Liver (tissue), 9 donors: ENCODE results near the gene KDM6A. TPM values are rescaled to one million over a fixed set of nuclear protein-coding genes. Genes with fewer than 3 reads are reported as not detected.

ENCODE experiments used
- DNase-seq: peaks from one replicate; pipeline ENCODE4 v3.0.0-alpha.2; 2017; ENCODE audit warnings: low spot score
- H3K27ac ChIP-seq, 2 donors: one replicate each; pipeline ENCODE4 v1.7.0; 2013; ENCODE audit warnings: inconsistent platforms in 2 of 2, low read length in 2 of 2, control low read depth in 1 of 2, low read depth in 1 of 2, mild to moderate bottlenecking in 1 of 2
- H3K27me3 ChIP-seq, 4 donors: one replicate each; pipeline versions ENCODE4 v1.6.1 to v1.7.0; 2013; ENCODE audit warnings: low read length in 3 of 4, inconsistent platforms in 1 of 4, mild to moderate bottlenecking in 1 of 4, moderate library complexity in 1 of 4; ENCODE audit not compliant: control insufficient read depth in 4 of 4, insufficient read depth in 4 of 4
- H3K36me3 ChIP-seq, 4 donors: one replicate each; pipeline versions ENCODE4 v1.6.1 to v1.7.0; 2013; ENCODE audit warnings: low read length in 3 of 4, mild to moderate bottlenecking in 3 of 4, low read depth in 1 of 4, moderate library complexity in 1 of 4; ENCODE audit not compliant: control insufficient read depth in 4 of 4, insufficient read depth in 3 of 4
- H3K4me1 ChIP-seq, 4 donors: one replicate each; pipeline versions ENCODE4 v1.6.1 to v1.7.0; 2013; ENCODE audit warnings: low read length in 3 of 4, mild to moderate bottlenecking in 3 of 4, moderate library complexity in 1 of 4; ENCODE audit not compliant: control insufficient read depth in 4 of 4, insufficient read depth in 4 of 4
- H3K4me3 ChIP-seq, 3 donors: one replicate each; pipeline versions ENCODE4 v1.6.1 to v1.7.0; 2013; ENCODE audit warnings: low read length in 3 of 3, control low read depth in 1 of 3, low read depth in 1 of 3, mild to moderate bottlenecking in 1 of 3
- H3K9ac ChIP-seq, 2 donors: one replicate each; pipeline ENCODE4 v1.7.0; 2013; ENCODE audit warnings: low read length in 2 of 2, mild to moderate bottlenecking in 2 of 2, moderate library complexity in 2 of 2, control low read depth in 1 of 2, low read depth in 1 of 2
- H3K9me3 ChIP-seq, 4 donors: one replicate each; pipeline versions ENCODE4 v1.6.1 to v1.7.0; 2013; ENCODE audit warnings: low read length in 3 of 4; ENCODE audit not compliant: control insufficient read depth in 4 of 4
- ATF3 ChIP-seq: IDR thresholded peaks from 2 replicates; pipeline ENCODE4 v1.6.1; 2016; ENCODE audit warnings: antibody characterized with exemption
- EGR1 ChIP-seq, 2 donors: IDR thresholded peaks; 2 replicates each; pipeline ENCODE4 v1.6.1; 2016 to 2018; ENCODE audit warnings: antibody characterized with exemption in 2 of 2, low read depth in 2 of 2
- FOXA1 ChIP-seq: IDR thresholded peaks from 2 replicates; pipeline ENCODE4 v1.6.1; 2016; ENCODE audit warnings: antibody characterized with exemption
- FOXA2 ChIP-seq: IDR thresholded peaks from 2 replicates; pipeline ENCODE4 v1.6.1; 2016; ENCODE audit warnings: antibody characterized with exemption
- GABPA ChIP-seq, 2 donors: IDR thresholded peaks in 1 of 2; conservative IDR thresholded peaks in 1 of 2; 2 replicates each; pipeline ENCODE4 v1.6.1; 2016; ENCODE audit warnings: antibody characterized with exemption in 2 of 2, mild to moderate bottlenecking in 1 of 2, moderate library complexity in 1 of 2
- HNF4A ChIP-seq, 2 donors: conservative IDR thresholded peaks; 2 replicates each; pipeline ENCODE4 v1.6.1; 2016; ENCODE audit warnings: antibody characterized with exemption in 2 of 2, mild to moderate bottlenecking in 2 of 2
- HNF4G ChIP-seq: IDR thresholded peaks from 2 replicates; pipeline ENCODE4 v1.6.1; 2016; ENCODE audit warnings: antibody characterized with exemption
- NR2F2 ChIP-seq: IDR thresholded peaks from 2 replicates; pipeline ENCODE4 v1.6.1; 2016; ENCODE audit warnings: antibody characterized with exemption
- RAD21 ChIP-seq, 2 donors: IDR thresholded peaks; 2 replicates each; pipeline ENCODE4 v1.6.1; 2016; ENCODE audit warnings: antibody characterized with exemption in 2 of 2, mild to moderate bottlenecking in 2 of 2
- RXRA ChIP-seq, 2 donors: IDR thresholded peaks; 2 replicates each; pipeline ENCODE4 v1.6.1; 2017 to 2018; ENCODE audit warnings: antibody characterized with exemption in 2 of 2, mild to moderate bottlenecking in 1 of 2
- SP1 ChIP-seq: IDR thresholded peaks from 2 replicates; pipeline ENCODE4 v1.6.1; 2018; ENCODE audit warnings: antibody characterized with exemption, mild to moderate bottlenecking
- TAF1 ChIP-seq: conservative IDR thresholded peaks from 2 replicates; pipeline ENCODE4 v1.6.1; 2016; ENCODE audit warnings: antibody characterized with exemption, mild to moderate bottlenecking
- WGBS: extraction: QIAGEN DNeasy Blood & Tissue Kit; methylation state at CpG from one replicate; pipeline ENCODE4 v1.1.7; 2013; 5-methylcytosine and 5-hydroxymethylcytosine counted together
- polyA plus RNA-seq, 2 donors: library from polyadenylated mRNA; stranded (reverse) in 1 of 2; unstranded in 1 of 2; fragments of 200-250 nt in 1 of 2; fragments of >200 nt in 1 of 2; fragmentation: Nextera tagmentation in 1 of 2; extraction: Ambion mirVana in 1 of 2; gene quantifications; one replicate each; pipeline versions ENCODE4 v1.2.1 to v1.2.3, GENCODE V29; 2013 to 2015
- total RNA-seq, 2 donors: library from RNA; depleted of rRNA; stranded (reverse); fragments of >200 nt; gene quantifications; one replicate each; pipeline ENCODE4 v1.2.3, GENCODE V29; 2014
- TF ChIP-seq, protein P1 (sequence below): IDR thresholded peaks from 2 replicates; pipeline ENCODE4 v1.6.1; 2016; ENCODE audit warnings: antibody characterized with exemption, mild to moderate bottlenecking
- TF ChIP-seq, protein P2 (sequence below): fragments of 150-350 bp; IDR thresholded peaks from 2 replicates; pipeline ENCODE4 v1.5.1; 2017; ENCODE audit warnings: improper control_type of control experiment, low read depth, low read length; ENCODE audit not compliant: missing input control
- donor health status: healthy.
- donor health status: healthy.
- donor health status: healthy.
- donor health status: healthy.
- donor health status: healthy.

KDM6A gene
- total and polyA plus RNA-seq, 4 donors: 5.3 to 30.2 (median 18.2) TPM

GRCh38 chrX:44935172-44935571, 62.2 kb downstream of the KDM6A start:
- no peak for DNase-seq
- WGBS: 98% methylated on average over 4 of the region's 4 CpGs

GRCh38 chrX:44935640-44936039, 62.7 kb downstream of the KDM6A start:
- no peak overlapping the region for H3K9ac ChIP-seq
- H3K36me3 ChIP-seq: no peaks in the 10 kb centered on the region
- H3K9me3 ChIP-seq: no peaks in the 10 kb centered on the region
- H3K4me3 ChIP-seq: no peak overlapping the region
- 92% methylated on average over 5 of the region's 5 CpGs for WGBS
- DNase-seq: no peak
- peaks cover 2 to 5% (median 4%) of the 10 kb centered on the region in 4 donors for H3K4me1 ChIP-seq
- TF ChIP-seq NR2F2: no peak
- no peaks in the 10 kb centered on the region for H3K27me3 ChIP-seq
- no peak overlapping the region for H3K27ac ChIP-seq

More at GRCh38 chrX:44935172-44935571, 62.2 kb downstream of the KDM6A start:
- no peak overlapping the region for H3K9ac ChIP-seq
- no peaks in the 10 kb centered on the region for H3K36me3 ChIP-seq
- H3K4me1 ChIP-seq: peaks cover 2 to 5% (median 4%) of the 10 kb centered on the region in 4 donors
- H3K9me3 ChIP-seq: no peaks in the 10 kb centered on the region
- H3K27ac ChIP-seq: no peak overlapping the region
- no peak overlapping the region for H3K4me3 ChIP-seq
- TF ChIP-seq, protein P1, sequence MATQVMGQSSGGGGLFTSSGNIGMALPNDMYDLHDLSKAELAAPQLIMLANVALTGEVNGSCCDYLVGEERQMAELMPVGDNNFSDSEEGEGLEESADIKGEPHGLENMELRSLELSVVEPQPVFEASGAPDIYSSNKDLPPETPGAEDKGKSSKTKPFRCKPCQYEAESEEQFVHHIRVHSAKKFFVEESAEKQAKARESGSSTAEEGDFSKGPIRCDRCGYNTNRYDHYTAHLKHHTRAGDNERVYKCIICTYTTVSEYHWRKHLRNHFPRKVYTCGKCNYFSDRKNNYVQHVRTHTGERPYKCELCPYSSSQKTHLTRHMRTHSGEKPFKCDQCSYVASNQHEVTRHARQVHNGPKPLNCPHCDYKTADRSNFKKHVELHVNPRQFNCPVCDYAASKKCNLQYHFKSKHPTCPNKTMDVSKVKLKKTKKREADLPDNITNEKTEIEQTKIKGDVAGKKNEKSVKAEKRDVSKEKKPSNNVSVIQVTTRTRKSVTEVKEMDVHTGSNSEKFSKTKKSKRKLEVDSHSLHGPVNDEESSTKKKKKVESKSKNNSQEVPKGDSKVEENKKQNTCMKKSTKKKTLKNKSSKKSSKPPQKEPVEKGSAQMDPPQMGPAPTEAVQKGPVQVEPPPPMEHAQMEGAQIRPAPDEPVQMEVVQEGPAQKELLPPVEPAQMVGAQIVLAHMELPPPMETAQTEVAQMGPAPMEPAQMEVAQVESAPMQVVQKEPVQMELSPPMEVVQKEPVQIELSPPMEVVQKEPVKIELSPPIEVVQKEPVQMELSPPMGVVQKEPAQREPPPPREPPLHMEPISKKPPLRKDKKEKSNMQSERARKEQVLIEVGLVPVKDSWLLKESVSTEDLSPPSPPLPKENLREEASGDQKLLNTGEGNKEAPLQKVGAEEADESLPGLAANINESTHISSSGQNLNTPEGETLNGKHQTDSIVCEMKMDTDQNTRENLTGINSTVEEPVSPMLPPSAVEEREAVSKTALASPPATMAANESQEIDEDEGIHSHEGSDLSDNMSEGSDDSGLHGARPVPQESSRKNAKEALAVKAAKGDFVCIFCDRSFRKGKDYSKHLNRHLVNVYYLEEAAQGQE: no peak
- TF ChIP-seq HNF4A (conservative IDR thresholded peaks at IDR 0.05) (no peak), ATF3 (no peak), FOXA1 (no peak), TAF1 (no peak), SP1 (no peak), HNF4G (no peak), RAD21 (IDR thresholded peaks at IDR 0.05) (no peak), GABPA (IDR thresholded peaks at IDR 0.05 in 1 of 2, conservative IDR thresholded peaks at IDR 0.05 in 1 of 2) (no peak), RXRA (IDR thresholded peaks at IDR 0.05) (no peak)
- TF ChIP-seq, protein P2, sequence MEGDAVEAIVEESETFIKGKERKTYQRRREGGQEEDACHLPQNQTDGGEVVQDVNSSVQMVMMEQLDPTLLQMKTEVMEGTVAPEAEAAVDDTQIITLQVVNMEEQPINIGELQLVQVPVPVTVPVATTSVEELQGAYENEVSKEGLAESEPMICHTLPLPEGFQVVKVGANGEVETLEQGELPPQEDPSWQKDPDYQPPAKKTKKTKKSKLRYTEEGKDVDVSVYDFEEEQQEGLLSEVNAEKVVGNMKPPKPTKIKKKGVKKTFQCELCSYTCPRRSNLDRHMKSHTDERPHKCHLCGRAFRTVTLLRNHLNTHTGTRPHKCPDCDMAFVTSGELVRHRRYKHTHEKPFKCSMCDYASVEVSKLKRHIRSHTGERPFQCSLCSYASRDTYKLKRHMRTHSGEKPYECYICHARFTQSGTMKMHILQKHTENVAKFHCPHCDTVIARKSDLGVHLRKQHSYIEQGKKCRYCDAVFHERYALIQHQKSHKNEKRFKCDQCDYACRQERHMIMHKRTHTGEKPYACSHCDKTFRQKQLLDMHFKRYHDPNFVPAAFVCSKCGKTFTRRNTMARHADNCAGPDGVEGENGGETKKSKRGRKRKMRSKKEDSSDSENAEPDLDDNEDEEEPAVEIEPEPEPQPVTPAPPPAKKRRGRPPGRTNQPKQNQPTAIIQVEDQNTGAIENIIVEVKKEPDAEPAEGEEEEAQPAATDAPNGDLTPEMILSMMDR: no peak
- H3K27me3 ChIP-seq: no peaks in the 10 kb centered on the region

DNA sequence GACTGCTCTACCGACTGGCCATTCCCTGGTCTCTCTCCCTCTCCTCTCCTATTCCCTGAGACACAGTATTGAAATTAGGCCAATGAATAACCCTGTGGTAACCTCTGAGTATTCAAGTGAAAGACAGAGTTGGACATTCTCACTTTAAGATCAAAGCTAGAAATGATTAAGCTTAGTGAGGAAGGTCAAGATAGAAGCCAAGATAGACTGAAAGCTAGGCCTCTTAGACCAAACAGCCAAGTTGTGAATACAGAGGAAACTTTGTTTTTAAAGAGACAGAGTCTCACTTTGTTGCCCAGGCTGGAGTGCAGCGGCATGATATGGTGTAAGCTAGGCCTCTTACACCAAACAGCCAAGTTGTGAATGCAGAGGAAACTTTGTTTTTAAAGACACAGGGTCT, 64.6 kb downstream of the KDM6A start:
- WGBS: 75% methylated on average over 2 of the region's 2 CpGs
- Histone ChIP-seq H3K9ac (no peak overlapping the region), H3K27ac (no peak overlapping the region), H3K27me3 (no peaks in the 10 kb centered on the region), H3K4me1 (peaks cover 2 to 5% (median 4%) of the 10 kb centered on the region in 4 donors), H3K9me3 (no peaks in the 10 kb centered on the region), H3K4me3 (no peak overlapping the region), H3K36me3 (no peaks in the 10 kb centered on the region)
- no peak for TF ChIP-seq RXRA (IDR thresholded peaks at IDR 0.05)
- TF ChIP-seq, protein P1: no peak
- TF ChIP-seq FOXA1: no peak
- no peak for TF ChIP-seq SP1
- no peak for TF ChIP-seq EGR1 (IDR thresholded peaks at IDR 0.05; ENCODE audit: low read depth in 2 of 2)
- TF ChIP-seq RAD21 (IDR thresholded peaks at IDR 0.05): no peak
- no peak for TF ChIP-seq FOXA2
- no peak for TF ChIP-seq ATF3
- no peak for DNase-seq
